Activated B cell treated with CpG ODN at 0.5 μM for 24 hours (primary cell): Measurements from ENCODE around the gene EDIL3. TPM values are rescaled to one million over a fixed set of nuclear protein-coding genes. Genes with fewer than 3 reads are reported as not detected.

Source experiments
- ATAC-seq: fragments of 200-7000 bp; cut with Tn5 transposase; one replicate; pipeline ENCODE4 v1.10.0; 2021; ENCODE audit warnings: low read depth, mild to moderate bottlenecking, moderate library complexity
- CTCF ChIA-PET: fragments of 350-600 bp; sonication (Branson Sonifier 250); formaldehyde crosslinking; loops from one replicate; lab custom pipeline; 2021; ENCODE audit warnings: antibody characterized with exemption; lab: Charles Lee
- POLR2A ChIA-PET: fragments of 350-600 bp; sonication (Branson Sonifier 250); formaldehyde crosslinking; loops from one replicate; lab custom pipeline; 2021; ENCODE audit warnings: antibody characterized with exemption; lab: Charles Lee
- DNase-seq: peaks from one replicate; pipeline ENCODE4 v3.0.0; 2022
- H3K27ac Mint-ChIP-seq: one replicate; pipeline ENCODE4 v1.8.0; 2020; ENCODE audit warnings: mixed read lengths
- H3K27me3 Mint-ChIP-seq: one replicate; pipeline ENCODE4 v1.8.0; 2021; ENCODE audit warnings: mixed read lengths
- H3K36me3 Mint-ChIP-seq: one replicate; pipeline ENCODE4 v1.8.0; 2021; ENCODE audit warnings: low read depth, mixed read lengths
- H3K4me1 Mint-ChIP-seq: one replicate; pipeline ENCODE4 v1.8.0; 2021; ENCODE audit warnings: mixed read lengths
- H3K4me3 Mint-ChIP-seq: one replicate; pipeline ENCODE4 v1.8.0; 2020; ENCODE audit warnings: mild to moderate bottlenecking, mixed read lengths
- H3K9me3 Mint-ChIP-seq: one replicate; pipeline ENCODE4 v1.8.0; 2020; ENCODE audit warnings: mixed read lengths
- CTCF ChIP-seq: fragments of 200-600 bp; IDR thresholded peaks from one replicate; pipeline ENCODE4 v1.8.0; 2022; ENCODE audit warnings: antibody characterized with exemption, mild to moderate bottlenecking
- intact Hi-C: fragments of 100-400 bp; cut with micrococcal nuclease; formaldehyde crosslinking; loops from one replicate; pipeline ENCODE4 v1.15.1; 2024
- total RNA-seq: library from RNA; stranded (reverse); gene quantifications from 2 replicates; pipeline ENCODE4 v1.2.3, GENCODE V29; 2022

EDIL3 gene
- total RNA-seq, 1 donor from 2014 or later: not detected

DNA sequence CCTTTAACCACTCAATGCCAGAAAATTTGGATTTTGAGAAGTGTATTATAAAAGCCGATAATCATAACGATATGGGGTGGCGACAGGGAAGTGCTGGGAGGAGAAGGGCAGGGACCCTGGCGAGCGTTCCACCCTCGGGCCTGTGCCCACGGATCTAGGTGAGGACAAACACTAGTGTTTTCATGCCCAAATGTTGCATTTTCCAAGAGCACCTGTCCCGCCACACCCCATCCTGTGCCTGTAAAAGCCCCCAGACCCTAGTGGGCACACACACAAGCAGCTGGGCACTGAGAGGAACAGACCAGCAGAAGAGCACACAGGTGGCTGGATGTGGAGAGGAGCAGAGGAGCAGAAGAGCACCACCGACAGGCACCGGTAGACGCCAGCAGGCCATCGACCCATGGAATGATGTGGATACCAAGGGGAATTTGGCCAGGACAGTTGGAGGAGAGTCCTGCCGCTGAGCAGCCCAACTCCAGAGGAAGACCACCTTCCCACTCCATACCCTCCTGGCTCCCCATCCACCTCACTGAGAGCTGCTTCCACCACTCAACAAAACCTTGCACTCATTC lies 315.0 kb downstream of the EDIL3 start:
- Mint-ChIP-seq H3K4me1 (no peaks in the 10 kb centered on the region), H3K9me3 (no peaks in the 10 kb centered on the region), H3K27ac (no peak overlapping the region), H3K27me3 (no peaks in the 10 kb centered on the region), H3K4me3 (no peak overlapping the region), H3K36me3 (no peaks in the 10 kb centered on the region)
- CTCF ChIA-PET: interaction anchor here (0.7 kb wide), 1 partner anchor 140 kb away, joined by 3 read pairs; no protein-coding TSS in a partner anchor
- TF ChIP-seq CTCF: no peak
- DNase-seq: no peak
- intact Hi-C loops: no loop called here
- ATAC-seq: no peak
- POLR2A ChIA-PET: no interaction called here

GRCh38 chr5:84063041-84063440 lies 321.6 kb downstream of the EDIL3 start:
- intact Hi-C loops: no loop called here
- no peak for TF ChIP-seq CTCF
- no peaks in the 10 kb centered on the region for H3K27me3 Mint-ChIP-seq
- no peaks in the 10 kb centered on the region for H3K4me1 Mint-ChIP-seq
- ChIA-PET POLR2A (no interaction called here), CTCF (no interaction called here)
- no peak for ATAC-seq
- no peak for DNase-seq
- H3K27ac Mint-ChIP-seq: no peak overlapping the region
- H3K4me3 Mint-ChIP-seq: no peak overlapping the region
- H3K9me3 Mint-ChIP-seq: peaks cover 2% of the 10 kb centered on the region
- no peaks in the 10 kb centered on the region for H3K36me3 Mint-ChIP-seq

GRCh38 chr5:84059672-84060071 lies 325.0 kb downstream of the EDIL3 start:
- DNase-seq: no peak
- no peaks in the 10 kb centered on the region for H3K4me1 Mint-ChIP-seq
- no peak overlapping the region for H3K27ac Mint-ChIP-seq
- ATAC-seq: no peak
- no peaks in the 10 kb centered on the region for H3K27me3 Mint-ChIP-seq
- peaks cover 2% of the 10 kb centered on the region for H3K9me3 Mint-ChIP-seq
- ChIA-PET CTCF (no interaction called here), POLR2A (no interaction called here)
- H3K36me3 Mint-ChIP-seq: no peaks in the 10 kb centered on the region
- TF ChIP-seq CTCF: no peak
- intact Hi-C loops: no loop called here
- no peak overlapping the region for H3K4me3 Mint-ChIP-seq

- TF ChIP-seq CTCF: no peak
- ChIA-PET CTCF (no interaction called here), POLR2A (no interaction called here)
- no peak for DNase-seq
- intact Hi-C loops: no loop called here
- H3K4me3 Mint-ChIP-seq: no peak overlapping the region
- H3K27me3 Mint-ChIP-seq: no peaks in the 10 kb centered on the region
- no peak overlapping the region for H3K27ac Mint-ChIP-seq
- H3K36me3 Mint-ChIP-seq: no peaks in the 10 kb centered on the region
- ATAC-seq: no peak
- H3K9me3 Mint-ChIP-seq: no peaks in the 10 kb centered on the region
- H3K4me1 Mint-ChIP-seq: no peaks in the 10 kb centered on the region
Measured at GRCh38 chr5:84058561-84058960, 326.1 kb downstream of the EDIL3 start.

DNA sequence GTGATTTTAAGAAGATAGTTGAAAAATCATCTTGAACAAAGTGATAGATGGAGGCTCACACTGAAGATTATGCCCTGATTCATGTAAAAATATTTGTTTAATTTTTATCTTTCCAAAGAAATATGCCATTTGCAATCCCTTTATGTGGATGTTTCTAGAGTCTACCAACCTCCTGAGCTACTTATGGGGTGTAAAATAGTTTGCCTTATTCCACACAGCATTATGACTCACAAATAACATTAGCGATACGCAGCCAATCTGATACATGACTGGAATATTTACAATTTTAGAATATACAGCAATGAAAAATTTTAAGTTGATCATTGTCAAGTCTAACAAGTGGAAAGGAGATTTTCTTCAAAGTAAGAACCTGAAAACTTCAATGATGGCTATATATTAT lies 327.5 kb downstream of the EDIL3 start:
- ATAC-seq (no peak), DNase-seq (no peak)
- Mint-ChIP-seq H3K36me3 (no peaks in the 10 kb centered on the region), H3K27me3 (no peaks in the 10 kb centered on the region), H3K4me1 (no peaks in the 10 kb centered on the region), H3K4me3 (no peak overlapping the region), H3K9me3 (no peaks in the 10 kb centered on the region), H3K27ac (no peak overlapping the region)
- ChIA-PET CTCF (no interaction called here), POLR2A (no interaction called here)
- intact Hi-C loops: no loop called here
- TF ChIP-seq CTCF: no peak
